MM.1S (cell line): ENCODE measurements around the gene PLPP7.

ENCODE experiments used
- CTCF ChIP-seq: fragments of 300-600 bp; sonication (generic); IDR thresholded peaks from 2 replicates; pipeline ENCODE4 v1.5.1; 2016; ENCODE audit warnings: antibody characterized with exemption, low read length, mixed read lengths
- EZH2phosphoT487 ChIP-seq: fragments of 300-600 bp; sonication (generic); IDR thresholded peaks from 2 replicates; pipeline ENCODE4 v1.6.1; 2018; ENCODE audit warnings: antibody characterized with exemption, low read length

DNA sequence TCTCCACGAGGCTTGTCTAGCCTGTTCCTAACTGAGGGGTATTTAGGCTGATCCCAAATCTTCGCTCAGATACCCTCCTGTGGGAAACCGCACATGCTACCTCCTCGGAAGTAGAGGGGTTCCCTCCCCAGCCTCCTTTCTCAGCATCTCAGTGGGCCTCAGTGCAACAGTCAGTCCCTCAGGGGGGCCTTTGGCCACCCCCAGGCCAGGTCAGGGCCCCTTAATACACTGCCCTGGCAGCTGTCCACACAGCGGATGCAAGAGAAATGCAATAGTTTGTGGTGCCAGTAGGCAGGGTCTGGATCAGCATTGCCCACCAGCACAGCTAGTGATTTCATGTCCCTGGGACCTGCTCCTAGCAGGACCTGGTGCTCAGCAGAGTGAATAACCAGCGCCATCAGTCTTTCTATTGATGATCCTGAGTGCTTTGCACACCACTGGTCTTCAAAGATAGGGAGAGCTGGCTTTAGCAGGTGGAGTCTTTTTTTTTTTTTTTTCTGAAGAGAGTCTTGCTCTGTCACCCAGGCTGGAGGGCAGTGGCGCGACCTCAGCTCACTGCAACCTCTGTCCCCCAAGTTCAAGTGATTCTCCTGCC is 7.5 kb downstream of the PLPP7 start:
- TF ChIP-seq EZH2phosphoT487 (no peak), CTCF (no peak)
